PFSK-1 (cell line): ENCODE measurements around the gene TSPAN18.

Experiments
- FOXP2 ChIP-seq: optimal IDR thresholded peaks from 2 replicates; pipeline ENCODE3; 2011; ENCODE audit warnings: borderline replicate concordance, control low read depth, inconsistent platforms; ENCODE audit not compliant: insufficient read depth; ENCODE audit errors: extremely low read length, extremely low read depth
- POLR2AphosphoS5 ChIP-seq: IDR thresholded peaks from 2 replicates; pipeline ENCODE4 v1.6.1; 2012; ENCODE audit warnings: low read depth, mild to moderate bottlenecking, control low read depth, low read length, moderate library complexity
- REST ChIP-seq, 2 experiments: IDR thresholded peaks; 2 replicates each; pipeline versions ENCODE4 v1.6.1 to v1.8.0; 2011 to 2012; ENCODE audit warnings: low read depth in 2 of 2, low read length in 2 of 2, control low read depth in 1 of 2, inconsistent platforms in 1 of 2, mild to moderate bottlenecking in 1 of 2, moderate library complexity in 1 of 2; ENCODE audit not compliant: insufficient read depth in 1 of 2
- SIN3A ChIP-seq: IDR thresholded peaks from 2 replicates; pipeline ENCODE4 v1.6.1; 2012; ENCODE audit warnings: mild to moderate bottlenecking, low read length, moderate library complexity, borderline replicate concordance; ENCODE audit not compliant: insufficient read depth
- TAF1 ChIP-seq: IDR thresholded peaks from 2 replicates; pipeline ENCODE4 v1.6.1; 2012; ENCODE audit warnings: low read length, control low read depth, borderline replicate concordance; ENCODE audit not compliant: insufficient read depth

- no peak for TF ChIP-seq SIN3A
- TF ChIP-seq POLR2AphosphoS5: no peak
- TF ChIP-seq REST (IDR thresholded peaks at IDR 0.05; ENCODE audit: insufficient read depth in 1 of 2, low read depth in 2 of 2, low read length in 2 of 2): no peak
- TF ChIP-seq TAF1: no peak
- no peak for TF ChIP-seq FOXP2
These were observed 95.6 kb downstream of the TSPAN18 start for GRCh38 chr11:44822369-44822768.
